BE2C (cell line): ENCODE data around the gene TRMT112.

Source experiments
- DNase-seq: peaks from one replicate; pipeline ENCODE4 v3.0.0-alpha.2; 2020
- H3K27me3 ChIP-seq: fragments of 250-450 bp; sonication (Bioruptor Pico); 2 replicates; pipeline ENCODE4 v1.5.1; 2020; ENCODE audit warnings: mild to moderate bottlenecking
- H3K36me3 ChIP-seq: fragments of 250-450 bp; sonication (Bioruptor Pico); 2 replicates; pipeline ENCODE4 v1.5.1; 2020; ENCODE audit warnings: mild to moderate bottlenecking
- H3K4me1 ChIP-seq: fragments of 250-450 bp; sonication (Bioruptor Pico); 2 replicates; pipeline ENCODE4 v1.5.1; 2020
- H3K4me3 ChIP-seq: 2 replicates; pipeline ENCODE4 v1.5.1; 2011; ENCODE audit warnings: low read depth, low read length
- H3K9me3 ChIP-seq: fragments of 250-450 bp; sonication (Bioruptor Pico); 2 replicates; pipeline ENCODE4 v1.5.1; 2020
- CTCF ChIP-seq: IDR thresholded peaks from 2 replicates; pipeline ENCODE4 v1.5.1; 2012; ENCODE audit warnings: mild to moderate bottlenecking, low read depth, low read length

Gene TRMT112

DNA sequence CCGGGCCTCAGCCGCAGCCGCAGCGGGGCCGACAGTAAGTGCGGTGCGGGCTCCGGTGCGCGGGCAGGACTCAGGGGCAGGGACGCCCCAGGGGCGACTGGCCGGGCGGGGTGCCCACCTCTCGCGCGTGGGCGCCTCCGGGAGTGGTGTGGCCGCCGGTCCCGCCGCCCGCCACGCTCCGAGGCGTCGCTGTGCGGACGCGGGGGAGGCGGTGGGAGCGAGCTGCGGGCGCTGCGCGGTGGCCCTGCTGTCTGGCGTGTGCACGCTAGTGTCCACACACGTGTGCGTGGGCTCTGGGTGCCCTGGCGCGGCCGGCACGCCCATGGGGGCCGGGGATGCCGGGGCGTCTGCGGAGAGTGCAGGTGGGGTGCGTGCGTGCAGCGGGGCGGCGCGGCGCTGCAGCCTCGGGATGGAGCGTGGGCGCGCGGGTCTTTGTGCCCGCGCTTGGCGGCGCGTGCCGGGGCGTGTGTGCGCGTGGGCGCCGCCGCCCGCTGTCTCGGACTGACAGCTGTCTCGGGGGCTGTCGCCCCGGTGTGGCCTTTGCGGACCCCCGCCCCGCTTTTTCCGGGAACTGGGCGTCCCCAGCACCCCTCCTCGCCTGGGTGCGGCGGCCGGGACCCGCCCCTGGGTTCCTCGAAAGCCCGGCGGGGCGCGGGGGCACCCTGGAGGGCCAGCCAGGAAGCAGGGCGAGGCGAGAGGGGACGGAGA is 25.5 kb downstream of the TRMT112 start:
- H3K36me3 ChIP-seq = no peaks in the 10 kb centered on the region
- no peaks in the 10 kb centered on the region for H3K9me3 ChIP-seq
- no peak for TF ChIP-seq CTCF
- DNase-seq = no peak
- no peak overlapping the region for H3K4me3 ChIP-seq
- H3K4me1 ChIP-seq = no peaks in the 10 kb centered on the region
- H3K27me3 ChIP-seq = peaks cover 45% of the 10 kb centered on the region

DNA sequence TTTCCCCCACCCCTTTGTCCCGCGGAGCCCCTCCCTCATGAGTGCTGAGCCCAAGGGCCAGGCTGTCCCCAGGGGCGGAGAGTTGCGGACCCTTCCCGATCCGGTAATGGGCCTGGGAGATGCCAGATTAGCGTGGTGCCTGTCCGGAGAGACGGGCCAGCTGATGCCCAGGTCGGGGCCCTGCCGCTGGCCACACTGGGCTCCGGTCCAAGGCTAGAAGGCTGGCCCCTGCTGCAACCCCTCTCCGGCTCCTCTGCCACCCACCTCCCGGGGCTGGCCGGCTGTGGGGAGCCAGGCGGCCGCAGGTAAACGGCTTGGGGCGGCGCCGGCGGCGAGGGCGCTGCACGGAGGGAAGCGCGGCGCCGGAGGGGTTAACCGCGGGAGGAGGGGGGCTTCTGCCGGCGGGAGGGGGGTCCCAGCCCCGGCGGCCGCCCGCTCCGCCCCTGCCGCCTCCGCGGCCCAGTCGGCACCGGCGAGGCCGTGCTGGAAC is 26.1 kb downstream of the TRMT112 start, which contains the start of gene KCNK4:
Gene KCNK4, plus strand, starts transcription at position 41 of the 490 bp plus-strand sequence. CDS start 1,717 bp downstream, outside the sequence.
- Histone ChIP-seq H3K4me3 (no peak within 1 kb of the TSS), H3K27me3 (peaks cover 43% of the 10 kb centered on the region)
- no peak for DNase-seq

GRCh38 chr11:64290352-64291261 is 26.8 kb downstream of the TRMT112 start:
- Histone ChIP-seq H3K36me3 (no peaks in the 10 kb centered on the region), H3K27me3 (peaks cover 40% of the 10 kb centered on the region), H3K4me3 (no peak overlapping the region), H3K9me3 (no peaks in the 10 kb centered on the region), H3K4me1 (no peaks in the 10 kb centered on the region)
- TF ChIP-seq CTCF = no peak
- DNase-seq = no peak

More for the DNA sequence above, 26.1 kb downstream of the TRMT112 start, which contains the start of gene KCNK4:
- Histone ChIP-seq H3K4me1 (no peaks in the 10 kb centered on the region), H3K9me3 (no peaks in the 10 kb centered on the region), H3K36me3 (no peaks in the 10 kb centered on the region)
- no peak for TF ChIP-seq CTCF

DNA sequence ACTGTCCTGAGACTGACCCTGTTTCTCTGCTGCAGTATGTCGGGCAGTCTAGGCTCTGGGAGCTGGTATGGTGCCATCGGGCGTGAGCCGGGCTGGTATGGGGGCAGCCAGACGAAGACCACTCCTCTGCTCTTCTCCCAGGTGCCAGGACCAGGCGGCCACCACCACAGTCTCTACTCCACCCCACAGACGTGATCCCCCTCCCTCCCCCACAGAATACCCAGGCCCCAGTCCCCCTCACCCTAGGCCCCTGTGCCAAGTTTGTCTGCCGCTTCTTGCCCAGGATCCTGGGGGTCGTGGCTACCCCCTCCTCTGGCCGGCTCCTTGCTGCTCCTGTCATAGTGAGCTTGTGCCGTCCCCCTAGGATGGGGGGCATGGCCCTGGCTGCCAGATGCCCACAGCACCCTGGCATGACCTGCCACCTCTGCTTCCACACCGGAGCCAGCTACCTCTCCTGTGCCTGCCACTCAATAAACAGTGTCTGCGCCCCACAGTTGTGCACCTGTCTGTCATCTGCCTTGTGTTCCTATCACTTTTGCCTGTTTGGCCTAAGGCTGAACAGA is 28.3 kb downstream of the TRMT112 start:
- no peak for TF ChIP-seq CTCF
- H3K4me3 ChIP-seq = no peak overlapping the region
- peaks cover 40% of the 10 kb centered on the region for H3K27me3 ChIP-seq

GRCh38 chr11:64288353-64288750 is 29.0 kb downstream of the TRMT112 start:
- Histone ChIP-seq H3K36me3 (no peaks in the 10 kb centered on the region), H3K27me3 (peaks cover 33% of the 10 kb centered on the region), H3K4me3 (no peak overlapping the region), H3K4me1 (no peaks in the 10 kb centered on the region), H3K9me3 (no peaks in the 10 kb centered on the region)
- TF ChIP-seq CTCF = no peak
- no peak for DNase-seq

More for the DNA sequence above, 28.3 kb downstream of the TRMT112 start:
- Histone ChIP-seq H3K9me3 (no peaks in the 10 kb centered on the region), H3K36me3 (no peaks in the 10 kb centered on the region), H3K4me1 (no peaks in the 10 kb centered on the region)
- DNase-seq = no peak
